Immature natural killer cell (primary cell): ENCODE measurements around the gene FGD4. TPM values are rescaled to one million over a fixed set of nuclear protein-coding genes. Genes with fewer than 3 reads are reported as not detected.

Experiments used
- DNase-seq, 3 donors: peaks; one replicate each; pipeline ENCODE4 v3.0.0; 2022; ENCODE audit warnings: mixed read lengths in 1 of 3
- H3K27ac Mint-ChIP-seq, 6 donors: one replicate each; pipeline ENCODE4 v1.8.0; 2020; ENCODE audit warnings: mixed read lengths in 6 of 6, mild to moderate bottlenecking in 5 of 6, inconsistent platforms in 4 of 6, moderate library complexity in 3 of 6
- H3K27me3 Mint-ChIP-seq, 3 donors: one replicate each; pipeline ENCODE4 v1.8.0; 2020 to 2021; ENCODE audit warnings: low read depth in 3 of 3, mild to moderate bottlenecking in 3 of 3, mixed read lengths in 3 of 3, moderate library complexity in 3 of 3, inconsistent platforms in 1 of 3
- H3K36me3 Mint-ChIP-seq, 3 donors: one replicate each; pipeline ENCODE4 v1.8.0; 2020; ENCODE audit warnings: mixed read lengths in 3 of 3, inconsistent platforms in 2 of 3, mild to moderate bottlenecking in 2 of 3
- H3K4me1 Mint-ChIP-seq, 2 donors: one replicate each; pipeline ENCODE4 v1.8.0; 2020; ENCODE audit warnings: inconsistent platforms in 2 of 2, mild to moderate bottlenecking in 2 of 2, mixed read lengths in 2 of 2, moderate library complexity in 1 of 2
- H3K4me3 Mint-ChIP-seq, 5 donors: one replicate each; pipeline ENCODE4 v1.8.0; 2020; ENCODE audit warnings: mild to moderate bottlenecking in 5 of 5, mixed read lengths in 5 of 5, inconsistent platforms in 3 of 5, moderate library complexity in 3 of 5
- H3K9me3 Mint-ChIP-seq, 6 donors: one replicate each; pipeline ENCODE4 v1.8.0; 2020; ENCODE audit warnings: mild to moderate bottlenecking in 6 of 6, mixed read lengths in 6 of 6, inconsistent platforms in 4 of 6, moderate library complexity in 3 of 6
- polyA plus RNA-seq, 3 donors: library from polyadenylated mRNA; unstranded; fragments of 300-500 nt; fragmentation: Illumina TruSeq; gene quantifications; one replicate each; pipeline ENCODE4 v1.2.3, GENCODE V29; 2021

Gene FGD4
- polyA plus RNA-seq, 3 donors from 2014 or later: 0.12 to 2.3 (median 0.39) TPM

DNA sequence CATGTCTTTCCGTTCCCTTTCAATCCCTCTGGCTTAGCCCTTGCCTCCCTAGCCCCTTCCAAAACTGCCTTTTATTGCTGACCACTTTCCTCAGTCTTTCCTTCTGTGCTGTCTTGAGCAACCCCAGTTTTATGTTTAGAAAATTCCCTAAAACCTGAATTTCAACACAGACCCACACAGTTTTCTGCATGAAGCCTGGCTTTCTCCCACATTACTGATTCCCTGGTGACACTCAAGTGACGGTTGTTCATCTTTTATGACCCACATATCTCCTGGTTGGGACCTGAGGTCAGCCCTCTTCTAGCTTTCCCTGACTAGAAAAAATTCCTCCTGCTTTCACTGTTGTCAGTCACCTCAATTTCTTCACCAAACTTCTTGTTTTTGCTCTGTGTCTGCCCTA is 21.0 kb downstream of the FGD4 start:
- DNase-seq: no peak
- Mint-ChIP-seq H3K27me3 (peaks cover 0 to 4% (median 2%) of the 10 kb centered on the region in 3 donors), H3K4me1 (no peaks in the 10 kb centered on the region), H3K36me3 (no peaks in the 10 kb centered on the region), H3K27ac (no peak overlapping the region), H3K4me3 (no peak overlapping the region), H3K9me3 (peaks cover 0 to 1% (median 0%) of the 10 kb centered on the region in 6 donors)

DNA sequence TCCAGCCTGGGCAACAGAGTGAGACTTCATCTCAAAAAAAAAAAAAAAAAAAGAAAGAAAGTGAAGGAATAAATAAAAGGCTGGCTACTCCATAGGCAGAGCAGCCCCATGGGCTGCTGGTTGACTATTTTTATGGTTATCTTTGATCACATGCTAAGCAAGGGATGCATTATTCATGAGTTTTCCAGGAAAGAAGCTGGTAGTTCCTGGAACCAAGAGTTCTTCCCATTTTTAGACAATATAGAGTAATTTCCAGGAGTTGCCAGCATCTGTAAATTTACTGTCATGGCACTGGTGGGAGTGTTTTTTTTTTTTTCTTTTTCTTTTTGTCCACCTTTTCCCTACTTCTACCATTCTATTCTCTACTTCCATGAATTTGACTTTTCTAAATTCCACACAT is 24.2 kb downstream of the FGD4 start:
- H3K4me3 Mint-ChIP-seq: no peak overlapping the region
- no peak for DNase-seq
- no peak overlapping the region for H3K27ac Mint-ChIP-seq
- H3K36me3 Mint-ChIP-seq: peaks cover 0 to 3% (median 0%) of the 10 kb centered on the region in 3 donors
- H3K27me3 Mint-ChIP-seq: peaks cover 4 to 15% (median 5%) of the 10 kb centered on the region in 3 donors
- no peaks in the 10 kb centered on the region for H3K4me1 Mint-ChIP-seq
- H3K9me3 Mint-ChIP-seq: peaks cover 3 to 15% (median 9%) of the 10 kb centered on the region in 6 donors

GRCh38 chr12:32431025-32431424 is 31.7 kb downstream of the FGD4 start:
- Mint-ChIP-seq H3K27me3 (peaks cover 3 to 16% (median 11%) of the 10 kb centered on the region in 3 donors), H3K4me3 (no peak overlapping the region), H3K27ac (no peak overlapping the region), H3K36me3 (peaks cover 0 to 4% (median 0%) of the 10 kb centered on the region in 3 donors), H3K9me3 (peaks cover 6 to 22% (median 9%) of the 10 kb centered on the region in 6 donors), H3K4me1 (no peaks in the 10 kb centered on the region)
- DNase-seq: no peak

GRCh38 chr12:32435921-32436705 is 36.8 kb downstream of the FGD4 start:
- H3K27me3 Mint-ChIP-seq: peaks cover 1 to 4% (median 2%) of the 10 kb centered on the region in 3 donors
- H3K27ac Mint-ChIP-seq: no peak overlapping the region
- DNase-seq: no peak
- H3K4me3 Mint-ChIP-seq: no peak overlapping the region
- H3K4me1 Mint-ChIP-seq: no peaks in the 10 kb centered on the region
- H3K36me3 Mint-ChIP-seq: no peaks in the 10 kb centered on the region
- H3K9me3 Mint-ChIP-seq: no peaks in the 10 kb centered on the region

GRCh38 chr12:32437095-32437515 is 37.7 kb downstream of the FGD4 start:
- no peak overlapping the region for H3K27ac Mint-ChIP-seq
- H3K9me3 Mint-ChIP-seq: no peaks in the 10 kb centered on the region
- H3K27me3 Mint-ChIP-seq: peaks cover 2 to 6% (median 2%) of the 10 kb centered on the region in 3 donors
- DNase-seq: no peak
- no peak overlapping the region for H3K4me3 Mint-ChIP-seq
- no peaks in the 10 kb centered on the region for H3K4me1 Mint-ChIP-seq
- H3K36me3 Mint-ChIP-seq: no peaks in the 10 kb centered on the region

DNA sequence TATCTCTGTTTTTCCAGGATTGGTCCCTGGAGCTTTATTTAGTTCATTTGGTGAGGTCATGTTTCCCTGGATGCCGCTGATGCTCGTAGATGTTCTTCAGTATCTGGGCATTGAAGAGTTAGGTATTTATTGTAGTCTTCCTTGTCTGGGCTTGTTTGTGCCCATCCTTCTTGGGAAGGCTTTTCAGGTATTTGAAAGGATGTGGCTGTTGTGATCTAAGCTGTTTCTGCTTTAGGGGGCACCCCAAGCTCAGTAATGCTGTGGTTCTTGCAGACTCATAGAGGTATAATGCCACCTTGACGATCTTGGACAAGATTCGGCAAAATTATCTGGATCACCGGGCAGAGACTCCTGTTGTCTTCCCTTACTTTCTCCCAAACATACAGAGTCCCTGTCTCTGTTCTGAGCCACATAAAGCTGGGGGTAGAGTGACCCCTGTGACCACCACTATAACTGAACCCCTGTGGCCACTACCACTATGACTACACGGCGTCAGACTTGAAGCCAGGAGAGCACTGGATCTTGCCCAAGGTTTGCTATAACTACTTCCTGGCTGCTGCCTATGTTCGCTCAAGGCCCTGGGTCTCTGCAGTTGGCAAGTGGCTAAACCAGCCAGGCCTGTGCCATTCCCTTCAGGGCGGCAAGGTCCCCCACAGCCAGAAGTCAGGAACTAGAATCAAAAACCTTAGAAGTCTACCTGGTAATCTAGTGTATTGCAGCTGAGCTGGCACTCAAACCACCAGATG is 40.9 kb downstream of the FGD4 start:
- H3K27me3 Mint-ChIP-seq: peaks cover under 1 to 4% (median 2%) of the 10 kb centered on the region in 3 donors
- H3K4me3 Mint-ChIP-seq: no peak overlapping the region
- no peaks in the 10 kb centered on the region for H3K4me1 Mint-ChIP-seq
- H3K9me3 Mint-ChIP-seq: no peaks in the 10 kb centered on the region
- no peak for DNase-seq
- H3K36me3 Mint-ChIP-seq: no peaks in the 10 kb centered on the region
- no peak overlapping the region for H3K27ac Mint-ChIP-seq

- no peaks in the 10 kb centered on the region for H3K9me3 Mint-ChIP-seq
- no peak for DNase-seq
- H3K27me3 Mint-ChIP-seq: peaks cover 2 to 4% (median 2%) of the 10 kb centered on the region in 3 donors
- H3K4me3 Mint-ChIP-seq: no peak overlapping the region
- no peaks in the 10 kb centered on the region for H3K4me1 Mint-ChIP-seq
- no peaks in the 10 kb centered on the region for H3K36me3 Mint-ChIP-seq
- H3K27ac Mint-ChIP-seq: no peak overlapping the region
These were observed 44.1 kb downstream of the FGD4 start for GRCh38 chr12:32443491-32443890.

- no peaks in the 10 kb centered on the region for H3K4me1 Mint-ChIP-seq
- peaks cover 2% of the 10 kb centered on the region in 3 donors for H3K27me3 Mint-ChIP-seq
- no peak overlapping the region for H3K4me3 Mint-ChIP-seq
- H3K9me3 Mint-ChIP-seq: no peaks in the 10 kb centered on the region
- H3K27ac Mint-ChIP-seq: peak overlapping the region in 1 of 6 donors; percentile 16
- no peak for DNase-seq
- no peaks in the 10 kb centered on the region for H3K36me3 Mint-ChIP-seq
These were observed 45.5 kb downstream of the FGD4 start for GRCh38 chr12:32444895-32445294.

- H3K27me3 Mint-ChIP-seq: peaks cover 2% of the 10 kb centered on the region in 3 donors
- H3K4me1 Mint-ChIP-seq: no peaks in the 10 kb centered on the region
- H3K4me3 Mint-ChIP-seq: no peak overlapping the region
- H3K36me3 Mint-ChIP-seq: no peaks in the 10 kb centered on the region
- H3K9me3 Mint-ChIP-seq: no peaks in the 10 kb centered on the region
- H3K27ac Mint-ChIP-seq: no peak overlapping the region
- DNase-seq: no peak
These were observed 46.0 kb downstream of the FGD4 start for GRCh38 chr12:32445356-32445755.

GRCh38 chr12:32446316-32447119 is 47.2 kb downstream of the FGD4 start:
- H3K4me1 Mint-ChIP-seq: no peaks in the 10 kb centered on the region
- H3K9me3 Mint-ChIP-seq: no peaks in the 10 kb centered on the region
- H3K36me3 Mint-ChIP-seq: no peaks in the 10 kb centered on the region
- DNase-seq: no peak
- H3K27ac Mint-ChIP-seq: no peak overlapping the region
- peaks cover 0 to 6% (median 0%) of the 10 kb centered on the region in 3 donors for H3K27me3 Mint-ChIP-seq
- no peak overlapping the region for H3K4me3 Mint-ChIP-seq

GRCh38 chr12:32448586-32448985 is 49.2 kb downstream of the FGD4 start:
- no peaks in the 10 kb centered on the region for H3K36me3 Mint-ChIP-seq
- H3K9me3 Mint-ChIP-seq: no peaks in the 10 kb centered on the region
- no peak overlapping the region for H3K27ac Mint-ChIP-seq
- H3K27me3 Mint-ChIP-seq: peaks cover 0 to 8% (median 0%) of the 10 kb centered on the region in 3 donors
- no peak for DNase-seq
- no peak overlapping the region for H3K4me3 Mint-ChIP-seq
- no peaks in the 10 kb centered on the region for H3K4me1 Mint-ChIP-seq

DNA sequence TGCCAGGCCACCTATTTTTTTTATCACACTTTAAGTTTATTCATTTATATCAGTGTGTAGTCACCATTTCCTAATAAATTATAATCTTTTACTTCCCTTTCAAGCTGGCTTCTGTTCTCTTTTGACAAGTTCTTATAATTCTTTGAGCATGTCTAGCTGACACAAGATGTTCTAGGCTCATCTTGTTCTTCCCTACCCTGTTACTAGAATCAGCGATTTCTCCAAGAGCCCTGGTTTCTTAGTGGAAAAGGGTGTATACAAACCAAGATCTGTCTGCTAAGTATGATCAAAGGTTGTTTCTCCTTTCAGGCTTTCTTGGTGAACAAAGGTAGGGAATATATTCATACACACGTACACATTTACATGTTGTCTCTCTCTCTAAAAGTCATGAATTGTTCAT is 51.0 kb downstream of the FGD4 start:
- Mint-ChIP-seq H3K9me3 (no peaks in the 10 kb centered on the region), H3K36me3 (no peaks in the 10 kb centered on the region), H3K4me3 (no peak overlapping the region), H3K4me1 (no peaks in the 10 kb centered on the region), H3K27me3 (peaks cover 0 to 8% (median 0%) of the 10 kb centered on the region in 3 donors), H3K27ac (no peak overlapping the region)
- no peak for DNase-seq

- Mint-ChIP-seq H3K36me3 (no peaks in the 10 kb centered on the region), H3K27ac (peak overlapping the region in 1 of 6 donors; percentile 2), H3K4me1 (no peaks in the 10 kb centered on the region), H3K4me3 (no peak overlapping the region), H3K27me3 (peaks cover 0 to 8% (median 0%) of the 10 kb centered on the region in 3 donors), H3K9me3 (no peaks in the 10 kb centered on the region)
- DNase-seq: no peak
These were observed 51.4 kb downstream of the FGD4 start for GRCh38 chr12:32450768-32451167.

GRCh38 chr12:32451816-32452215 is 52.5 kb downstream of the FGD4 start:
- H3K4me3 Mint-ChIP-seq: no peak overlapping the region
- no peaks in the 10 kb centered on the region for H3K36me3 Mint-ChIP-seq
- peaks cover 0 to 8% (median 0%) of the 10 kb centered on the region in 3 donors for H3K27me3 Mint-ChIP-seq
- no peak for DNase-seq
- H3K4me1 Mint-ChIP-seq: no peaks in the 10 kb centered on the region
- no peak overlapping the region for H3K27ac Mint-ChIP-seq
- H3K9me3 Mint-ChIP-seq: no peaks in the 10 kb centered on the region
